ENCODE results near the gene INPP4A.
"Not testable (repeated sequence)": the region's sequence is repeated elsewhere in the genome, so short reads cannot be mapped to it uniquely, and the experiment has no call there.

GRCh38 chr2:98594665-98595064, 150.0 kb downstream of the INPP4A start:
- not testable (repeated sequence) for TF ChIP-seq CTCF (IDR thresholded peaks at IDR 0.05; ENCODE audit: poor library complexity); EZH2 (IDR thresholded peaks at IDR 0.05; ENCODE audit: borderline replicate concordance); EZH2phosphoT487 (IDR thresholded peaks at IDR 0.05; ENCODE audit: low read depth, severe bottlenecking, unreplicated experiment)

Measured in hepatocyte (in vitro differentiated cells).